ENCODE measurements around the gene CLTB. TPM values are rescaled to one million over a fixed set of nuclear protein-coding genes. Genes with fewer than 3 reads are reported as not detected.

Gene CLTB
- total RNA-seq, 1 experiment from 2014 or later, result 34.5 TPM

DNA sequence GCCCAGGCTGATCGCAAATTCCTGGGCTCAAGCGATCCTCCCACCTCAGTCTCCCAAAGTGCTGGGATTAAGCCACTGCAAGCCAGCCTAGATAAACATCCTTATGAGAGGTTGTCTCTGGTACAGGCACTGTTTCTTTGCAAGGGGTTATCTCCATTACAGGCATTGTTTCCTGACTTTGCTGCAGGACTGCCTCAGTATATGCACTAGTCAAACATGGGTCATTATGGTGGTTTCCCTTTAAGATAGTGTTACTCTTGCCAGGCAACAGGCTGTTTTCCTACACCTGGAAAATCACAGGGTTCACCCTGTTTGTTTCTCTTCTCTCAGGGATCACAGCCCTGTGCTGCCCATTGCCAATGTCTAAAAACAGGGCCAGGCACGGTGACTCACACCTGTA is 7.8 kb upstream of the CLTB start:
- Histone ChIP-seq H3K9me3 (ENCODE audit: control insufficient read depth, low read depth, low read length) (no peaks in the 10 kb centered on the region), H4K20me1 (ENCODE audit: control insufficient read depth, insufficient read depth, insufficient read length) (no peaks in the 10 kb centered on the region), H3K27ac (ENCODE audit: insufficient read length, low read depth, low read length) (no peak overlapping the region), H3K4me1 (ENCODE audit: insufficient read depth, low read length) (no peaks in the 10 kb centered on the region), H3K23ac (ENCODE audit: insufficient read length, low read depth, low read length) (no peak overlapping the region), H2BK15ac (ENCODE audit: low read depth, low read length) (no peak overlapping the region), H2AK5ac (ENCODE audit: insufficient read length, low read length) (no peak overlapping the region), H2AFZ (ENCODE audit: low read length) (no peak overlapping the region), H3K27me3 (ENCODE audit: insufficient read depth, low read length) (no peaks in the 10 kb centered on the region), H2BK5ac (ENCODE audit: insufficient read length, low read length) (no peak overlapping the region), H4K8ac (replicated peaks; ENCODE audit: insufficient read length, low read depth, low read length) (no peak overlapping the region), H3K23me2 (ENCODE audit: insufficient read length, low read depth, low read length, poor library complexity, severe bottlenecking) (no peaks in the 10 kb centered on the region), H4K5ac (ENCODE audit: insufficient read length, low read depth, low read length) (no peak overlapping the region), H3K79me1 (ENCODE audit: insufficient read depth, low read depth, low read length, poor library complexity, severe bottlenecking) (no peaks in the 10 kb centered on the region), H3K4me2 (ENCODE audit: insufficient read depth, insufficient read length, low read length) (no peak overlapping the region), H3K56ac (ENCODE audit: insufficient read length, low read depth, low read length) (no peak overlapping the region), H3T11ph (ENCODE audit: low read length) (no peak overlapping the region), H2BK120ac (ENCODE audit: low read depth, low read length, poor library complexity, severe bottlenecking) (no peak overlapping the region), H3K4ac (ENCODE audit: low read depth, low read length) (no peak overlapping the region), H2BK12ac (ENCODE audit: insufficient read length, low read depth, low read length) (no peak overlapping the region), H3K9ac (ENCODE audit: extremely low read depth, insufficient read length, low read length) (no peak overlapping the region), H3K14ac (ENCODE audit: insufficient read depth, low read length) (no peak overlapping the region), H4K91ac (ENCODE audit: insufficient read length, low read depth, low read length) (no peak overlapping the region), H3K79me2 (ENCODE audit: insufficient read depth, low read length) (no peaks in the 10 kb centered on the region), H3K18ac (ENCODE audit: insufficient read length, low read depth, low read length) (no peak overlapping the region), H2BK20ac (ENCODE audit: low read depth, low read length, poor library complexity, severe bottlenecking) (no peak overlapping the region)
- no peak for DNase-seq
- TF ChIP-seq, protein P1, sequence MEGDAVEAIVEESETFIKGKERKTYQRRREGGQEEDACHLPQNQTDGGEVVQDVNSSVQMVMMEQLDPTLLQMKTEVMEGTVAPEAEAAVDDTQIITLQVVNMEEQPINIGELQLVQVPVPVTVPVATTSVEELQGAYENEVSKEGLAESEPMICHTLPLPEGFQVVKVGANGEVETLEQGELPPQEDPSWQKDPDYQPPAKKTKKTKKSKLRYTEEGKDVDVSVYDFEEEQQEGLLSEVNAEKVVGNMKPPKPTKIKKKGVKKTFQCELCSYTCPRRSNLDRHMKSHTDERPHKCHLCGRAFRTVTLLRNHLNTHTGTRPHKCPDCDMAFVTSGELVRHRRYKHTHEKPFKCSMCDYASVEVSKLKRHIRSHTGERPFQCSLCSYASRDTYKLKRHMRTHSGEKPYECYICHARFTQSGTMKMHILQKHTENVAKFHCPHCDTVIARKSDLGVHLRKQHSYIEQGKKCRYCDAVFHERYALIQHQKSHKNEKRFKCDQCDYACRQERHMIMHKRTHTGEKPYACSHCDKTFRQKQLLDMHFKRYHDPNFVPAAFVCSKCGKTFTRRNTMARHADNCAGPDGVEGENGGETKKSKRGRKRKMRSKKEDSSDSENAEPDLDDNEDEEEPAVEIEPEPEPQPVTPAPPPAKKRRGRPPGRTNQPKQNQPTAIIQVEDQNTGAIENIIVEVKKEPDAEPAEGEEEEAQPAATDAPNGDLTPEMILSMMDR (conservative IDR thresholded peaks at IDR 0.05), result no peak
- Mint-ChIP-seq H3K27ac (no peak overlapping the region), H3K36me3 (ENCODE audit: insufficient read depth in 1 of 3, low read depth in 3 of 3) (peaks cover 4 to 28% (median 23%) of the 10 kb centered on the region in 3 experiments; a peak in 6 of 7 replicates), H3K4me3 (no peak overlapping the region), H3K27me3 (ENCODE audit: low read depth) (peaks cover 9% of the 10 kb centered on the region), H3K9me3 (peaks cover 50 to 55% of the 10 kb centered on the region in 2 experiments), H3K4me1 (no peaks in the 10 kb centered on the region; a peak in 1 of 4 replicates)
- no CpG with 5 or more reads among the region's 3 CpGs for WGBS (ENCODE audit: extremely low coverage, insufficient read length, low lambda C conversion rate)

Data from H9 (cell line).